HS-5 (cell line): ENCODE data around the gene C18orf32.
"Not testable (repeated sequence)": the region's sequence is repeated elsewhere in the genome, so short reads cannot be mapped to it uniquely, and the experiment has no call there.

ENCODE experiments used
- DNase-seq: peaks from one replicate; pipeline ENCODE4 v3.0.0-alpha.2; 2012; ENCODE audit warnings: low read depth

The C18orf32 gene

GRCh38 chr18:49500201-49500921, 13.3 kb upstream of the C18orf32 start:
- no peak for DNase-seq

- DNase-seq = no peak
Measured at GRCh38 chr18:49499046-49499637, 12.1 kb upstream of the C18orf32 start.

GRCh38 chr18:49495480-49495879, 8.4 kb upstream of the C18orf32 start:
- DNase-seq = no peak

- DNase-seq = no peak
Measured at GRCh38 chr18:49495076-49495475, 8.0 kb upstream of the C18orf32 start.

- no peak for DNase-seq
Measured at GRCh38 chr18:49494660-49495059, 7.6 kb upstream of the C18orf32 start.

- DNase-seq = no peak
Measured at GRCh38 chr18:49492694-49493033, 5.6 kb upstream of the C18orf32 start.

- DNase-seq = peak; percentile 93
Measured at GRCh38 chr18:49491857-49492693, 5.0 kb upstream of the C18orf32 start, which contains the start of gene RPL17. TSS of gene RPL17 (minus strand) at chr18:49492465.

- no peak for DNase-seq
Measured at GRCh38 chr18:49491534-49491856, 4.5 kb upstream of the C18orf32 start.

- no peak for DNase-seq
Measured at GRCh38 chr18:49490246-49490762, 3.3 kb upstream of the C18orf32 start.

- DNase-seq = no peak
Measured at GRCh38 chr18:49487711-49488310, 777 bp upstream of the C18orf32 start.

- DNase-seq = no peak
Measured at GRCh38 chr18:49486606-49486952, 455 bp downstream of the C18orf32 start.

- no peak for DNase-seq
Measured at GRCh38 chr18:49486134-49486533, 900 bp downstream of the C18orf32 start.

GRCh38 chr18:49483198-49483597, 3.8 kb downstream of the C18orf32 start:
- DNase-seq = no peak

GRCh38 chr18:49481907-49482306, 5.1 kb downstream of the C18orf32 start:
- DNase-seq = no peak

- no peak for DNase-seq
Measured at GRCh38 chr18:49481317-49481716, 5.7 kb downstream of the C18orf32 start.

GRCh38 chr18:49479381-49480137, 7.5 kb downstream of the C18orf32 start:
- DNase-seq = no peak

GRCh38 chr18:49476664-49477411, 10.2 kb downstream of the C18orf32 start:
- DNase-seq = no peak

- not testable (repeated sequence) for DNase-seq
Measured at GRCh38 chr18:49474935-49475334, 12.1 kb downstream of the C18orf32 start.

GRCh38 chr18:49473721-49474120, 13.3 kb downstream of the C18orf32 start:
- DNase-seq = no peak

GRCh38 chr18:49472459-49472858, 14.6 kb downstream of the C18orf32 start:
- DNase-seq = no peak

- DNase-seq = no peak
Measured at GRCh38 chr18:49471532-49471931, 15.5 kb downstream of the C18orf32 start.
